BLaER1 treated with 17β-estradiol and CSF1 and Interleukin-3, amounts not matched to agents 10 nM and 100 nM (cell line): ENCODE measurements around the gene DNLZ.

Experiments
- H3K27ac ChIP-seq, 11 experiments: shearing (Covaris generic); formaldehyde crosslinking; 2 replicates each; pipeline ENCODE4 v1.8.1; 2022
- H3K27me3 ChIP-seq, 11 experiments: shearing (Covaris generic); formaldehyde crosslinking; 2 replicates each; pipeline ENCODE4 v1.8.1; 2022
- H3K36me3 ChIP-seq, 11 experiments: shearing (Covaris generic); formaldehyde crosslinking; 2 replicates each; pipeline ENCODE4 v1.8.1; 2022
- H3K4me1 ChIP-seq, 10 experiments: shearing (Covaris generic); formaldehyde crosslinking; 2 replicates each; pipeline ENCODE4 v1.8.1; 2022
- H3K4me2 ChIP-seq, 11 experiments: shearing (Covaris generic); formaldehyde crosslinking; 2 replicates each; pipeline ENCODE4 v1.8.1; 2022
- H3K4me3 ChIP-seq, 10 experiments: shearing (Covaris generic); formaldehyde crosslinking; 2 replicates each; pipeline ENCODE4 v1.8.1; 2022
- H3K9ac ChIP-seq, 11 experiments: shearing (Covaris generic); formaldehyde crosslinking; 2 replicates each; pipeline ENCODE4 v1.8.1; 2022
- H3K9me3 ChIP-seq, 11 experiments: shearing (Covaris generic); formaldehyde crosslinking; replicated peaks in 1 of 11; 2 replicates each; pipeline ENCODE4 v1.8.1; 2022
- H4K20me1 ChIP-seq, 11 experiments: shearing (Covaris generic); formaldehyde crosslinking; 2 replicates each; pipeline ENCODE4 v1.8.1; 2022
- Cebpa-rat ChIP-seq, 11 experiments: shearing (Covaris generic); IDR thresholded peaks; 2 replicates each; pipeline ENCODE4 v1.8.1; 2022

Gene DNLZ

DNA sequence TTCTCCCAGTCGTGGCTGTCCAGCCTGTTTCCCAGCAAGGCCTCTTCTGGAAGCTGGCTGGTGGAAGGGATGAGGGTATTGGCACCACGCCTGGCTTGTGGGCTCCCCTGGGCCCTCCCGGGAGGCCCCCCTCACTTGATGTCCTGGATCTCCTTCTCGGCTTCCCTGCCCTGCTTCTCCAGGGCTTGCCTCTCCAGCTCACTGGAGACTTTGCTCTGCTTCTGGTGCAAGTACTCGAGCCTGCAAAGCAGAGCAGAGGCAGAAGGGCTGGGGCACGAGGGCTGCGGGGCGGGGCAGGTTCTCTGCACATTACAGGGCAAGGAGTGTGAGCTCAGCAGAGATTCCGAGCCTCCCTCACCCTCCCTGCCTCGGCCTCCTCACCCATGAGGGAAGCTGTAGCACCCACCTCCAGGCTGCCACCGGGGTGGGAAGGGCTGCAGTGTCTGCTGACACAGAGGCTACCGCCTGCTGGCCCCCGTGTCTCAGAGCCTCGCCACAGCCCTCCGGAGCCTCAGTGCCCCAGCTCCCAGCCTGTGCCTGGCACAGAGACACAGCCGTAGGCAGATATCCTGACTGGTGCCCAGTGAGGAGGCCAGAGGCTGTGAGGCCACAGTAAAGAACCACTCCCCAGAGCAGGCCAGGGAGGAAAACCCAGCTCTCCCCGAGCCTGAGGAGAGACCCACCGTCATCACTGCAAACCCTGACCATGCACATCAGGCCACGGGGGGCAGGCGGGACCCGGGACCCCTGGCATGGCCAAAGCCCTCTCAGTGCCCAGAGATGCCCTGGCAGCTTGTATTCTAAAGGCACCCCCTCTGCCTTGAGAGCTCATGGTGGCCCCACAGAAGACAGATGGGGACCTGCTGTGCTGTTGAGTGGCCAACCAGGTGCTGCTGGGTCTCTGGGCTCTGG, 29.2 kb upstream of the DNLZ start:
- H3K27ac ChIP-seq: no peak overlapping the region
- no peaks in the 10 kb centered on the region for H3K27me3 ChIP-seq
- no peak overlapping the region for H3K4me3 ChIP-seq
- no peaks in the 10 kb centered on the region for H3K9me3 ChIP-seq
- peaks cover 87 to 97% (median 95%) of the 10 kb centered on the region in 11 experiments for H3K36me3 ChIP-seq
- peak overlapping the region in 3 of 11 experiments; percentile 15 to 18 (median 17); a peak in 2 of 22 replicates for H3K9ac ChIP-seq
- TF ChIP-seq Cebpa-rat (IDR thresholded peaks at IDR 0.05): no peak
- peaks cover 0 to 80% (median 61%) of the 10 kb centered on the region in 11 experiments; a peak in 18 of 22 replicates for H4K20me1 ChIP-seq
- peaks cover 0 to 9% (median 0%) of the 10 kb centered on the region in 10 experiments; a peak in 2 of 20 replicates for H3K4me1 ChIP-seq
- H3K4me2 ChIP-seq: no peak overlapping the region

DNA sequence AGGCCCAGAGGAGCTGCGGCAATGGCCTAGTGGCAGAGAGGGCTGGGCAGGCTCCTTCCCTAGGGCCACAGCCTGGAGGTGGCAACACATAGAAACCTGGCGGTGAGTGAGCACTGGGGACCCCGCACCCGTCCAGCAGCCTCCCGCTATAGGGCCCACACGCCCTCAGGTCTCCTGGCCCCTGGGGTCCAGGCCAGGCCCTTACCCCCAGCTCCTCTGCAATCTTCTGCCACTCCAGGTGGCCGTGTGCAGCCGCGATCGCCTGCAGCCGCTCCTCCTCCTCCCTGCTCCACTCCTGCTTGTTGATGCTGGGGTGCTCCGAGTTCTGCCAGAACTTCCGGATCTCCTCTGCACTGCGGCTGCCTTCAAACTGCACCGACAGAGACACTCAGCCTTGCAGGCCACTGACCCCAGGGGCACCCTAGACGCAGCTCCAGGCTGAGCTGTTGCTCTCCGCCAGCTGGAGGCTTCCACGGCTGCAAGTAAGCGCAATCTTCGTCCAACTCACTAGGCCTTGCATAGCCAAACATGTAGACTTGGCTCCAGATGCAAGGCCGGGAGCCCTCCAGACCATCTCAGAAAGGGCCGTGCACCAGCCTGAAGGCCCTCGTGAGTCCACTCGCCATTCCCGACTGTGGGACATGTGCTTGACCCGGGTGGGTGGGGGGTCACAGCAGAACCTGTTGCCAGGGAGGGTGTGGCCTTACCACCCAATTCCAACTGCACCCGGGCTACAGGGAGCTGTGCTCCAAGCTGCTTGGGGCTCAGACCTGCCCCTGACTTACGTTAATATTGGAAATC, 28.4 kb upstream of the DNLZ start:
- no peaks in the 10 kb centered on the region for H3K27me3 ChIP-seq
- no peaks in the 10 kb centered on the region for H3K9me3 ChIP-seq
- TF ChIP-seq Cebpa-rat (IDR thresholded peaks at IDR 0.05): no peak
- H3K9ac ChIP-seq: no peak overlapping the region; a peak in 2 of 22 replicates
- H3K27ac ChIP-seq: no peak overlapping the region
- no peak overlapping the region for H3K4me3 ChIP-seq
- H4K20me1 ChIP-seq: peaks cover 0 to 82% (median 57%) of the 10 kb centered on the region in 11 experiments; a peak in 18 of 22 replicates
- no peak overlapping the region for H3K4me2 ChIP-seq
- peaks cover 0 to 8% (median 0%) of the 10 kb centered on the region in 10 experiments; a peak in 1 of 20 replicates for H3K4me1 ChIP-seq
- peaks cover 92 to 100% (median 98%) of the 10 kb centered on the region in 11 experiments for H3K36me3 ChIP-seq

DNA sequence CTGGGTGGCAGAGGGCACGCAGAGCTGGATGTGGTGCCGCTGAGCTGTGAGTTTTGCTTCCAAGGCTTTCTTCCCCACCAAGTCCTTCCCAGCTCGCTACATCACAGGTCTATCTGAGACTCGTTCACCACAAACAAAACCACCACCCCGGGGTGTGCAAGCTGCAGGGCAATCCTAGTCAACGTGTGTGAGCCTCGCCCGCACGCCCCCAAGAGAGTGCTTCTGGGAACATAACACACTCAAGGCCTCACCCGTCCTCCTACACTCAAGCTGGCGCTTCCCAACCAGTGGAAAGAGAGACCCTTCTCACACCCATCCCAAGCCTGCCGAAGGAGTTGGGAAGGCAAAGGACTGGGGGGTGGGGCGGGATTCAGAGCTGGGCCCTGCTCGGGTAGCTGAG, 25.9 kb upstream of the DNLZ start:
- peaks cover 0 to 71% (median 44%) of the 10 kb centered on the region in 11 experiments; a peak in 19 of 22 replicates for H4K20me1 ChIP-seq
- H3K27me3 ChIP-seq: no peaks in the 10 kb centered on the region
- no peak for TF ChIP-seq Cebpa-rat (IDR thresholded peaks at IDR 0.05)
- no peaks in the 10 kb centered on the region for H3K9me3 ChIP-seq
- H3K4me2 ChIP-seq: no peak overlapping the region
- peaks cover 0 to 30% (median 13%) of the 10 kb centered on the region in 10 experiments; a peak in 16 of 20 replicates for H3K4me1 ChIP-seq
- H3K36me3 ChIP-seq: peaks cover 87 to 100% (median 98%) of the 10 kb centered on the region in 11 experiments
- H3K27ac ChIP-seq: no peak overlapping the region
- no peak overlapping the region for H3K4me3 ChIP-seq
- peak overlapping the region in 5 of 11 experiments; percentile 0 to 21 (median 9); a peak in 4 of 22 replicates for H3K9ac ChIP-seq

DNA sequence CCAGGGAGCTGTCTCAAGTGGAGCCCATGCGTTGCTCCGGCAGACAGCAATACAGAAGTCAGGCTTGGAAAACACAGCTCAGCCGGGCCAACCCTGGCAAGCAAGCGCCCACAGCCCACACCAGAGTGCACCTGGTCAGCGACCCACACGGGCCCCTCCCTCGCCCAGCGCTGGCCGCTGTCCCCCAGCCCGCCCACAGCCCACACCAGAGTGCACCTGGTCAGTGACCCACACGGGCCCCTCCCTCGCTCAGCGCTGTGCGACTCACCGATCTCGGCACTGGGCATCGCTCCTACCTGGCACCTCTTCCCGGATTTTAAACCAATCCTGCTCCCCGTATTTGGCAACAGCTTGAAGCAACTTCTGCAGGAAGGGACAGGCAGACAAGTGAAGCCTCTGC, 23.7 kb upstream of the DNLZ start:
- Histone ChIP-seq H3K27me3 (no peaks in the 10 kb centered on the region), H3K9me3 (no peaks in the 10 kb centered on the region), H3K36me3 (peaks cover 87 to 100% (median 98%) of the 10 kb centered on the region in 11 experiments), H3K4me1 (peaks cover 0 to 30% (median 14%) of the 10 kb centered on the region in 10 experiments; a peak in 16 of 20 replicates), H4K20me1 (peaks cover 0 to 73% (median 53%) of the 10 kb centered on the region in 11 experiments; a peak in 19 of 22 replicates), H3K9ac (no peak overlapping the region), H3K4me3 (no peak overlapping the region), H3K4me2 (no peak overlapping the region), H3K27ac (no peak overlapping the region)
- no peak for TF ChIP-seq Cebpa-rat (IDR thresholded peaks at IDR 0.05)

DNA sequence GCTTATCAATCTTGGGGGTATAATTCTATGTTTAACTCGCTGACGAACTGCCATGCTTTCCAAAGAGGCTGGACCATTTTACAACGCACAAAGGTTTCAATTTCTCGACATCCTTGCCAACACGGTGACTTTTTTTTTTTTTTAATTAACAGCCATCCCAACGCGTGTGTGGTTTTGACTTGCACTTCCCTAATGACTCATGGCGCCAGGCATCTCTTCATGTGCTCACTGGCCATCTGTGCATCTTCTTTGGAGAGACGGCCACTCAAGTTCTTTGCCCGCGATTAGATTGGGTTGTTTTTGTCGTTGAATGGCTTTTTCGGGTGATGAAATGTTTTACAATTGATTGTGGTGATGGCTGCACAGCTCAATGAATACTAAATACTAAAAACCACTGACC, 22.5 kb upstream of the DNLZ start:
- H3K4me1 ChIP-seq: peaks cover 0 to 30% (median 14%) of the 10 kb centered on the region in 10 experiments; a peak in 16 of 20 replicates
- H3K4me3 ChIP-seq: no peak overlapping the region
- no peaks in the 10 kb centered on the region for H3K27me3 ChIP-seq
- H4K20me1 ChIP-seq: peaks cover 0 to 69% (median 45%) of the 10 kb centered on the region in 11 experiments; a peak in 18 of 22 replicates
- H3K36me3 ChIP-seq: peaks cover 87 to 100% (median 98%) of the 10 kb centered on the region in 11 experiments
- H3K9me3 ChIP-seq: no peaks in the 10 kb centered on the region
- peak overlapping the region in 3 of 11 experiments; percentile 6 to 21 (median 17); a peak in 1 of 22 replicates for H3K4me2 ChIP-seq
- no peak overlapping the region for H3K27ac ChIP-seq
- no peak for TF ChIP-seq Cebpa-rat (IDR thresholded peaks at IDR 0.05)
- H3K9ac ChIP-seq: no peak overlapping the region

DNA sequence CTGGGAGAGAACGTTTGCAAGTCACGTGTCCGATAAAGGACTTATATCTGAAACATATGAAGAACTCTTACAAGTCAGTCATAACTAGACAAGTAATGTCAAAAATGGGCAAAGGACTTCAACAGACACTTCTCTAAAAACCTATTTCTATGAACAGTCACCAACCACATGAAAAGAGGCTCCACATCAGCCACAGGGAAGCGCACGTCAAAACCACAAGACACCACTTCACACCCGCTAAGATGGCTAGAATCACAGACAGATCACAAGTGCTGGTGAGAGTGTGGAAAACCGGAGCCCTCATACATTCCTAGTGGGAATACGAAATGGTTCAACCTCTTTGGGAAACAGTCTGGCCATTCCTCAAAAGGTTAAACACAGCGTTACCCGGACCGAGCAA, 21.5 kb upstream of the DNLZ start:
- Histone ChIP-seq H3K36me3 (peaks cover 89 to 100% (median 98%) of the 10 kb centered on the region in 11 experiments), H3K4me2 (peak overlapping the region in 9 of 11 experiments; percentile 0 to 34 (median 27); a peak in 10 of 22 replicates), H3K4me3 (no peak overlapping the region), H3K4me1 (peaks cover 0 to 30% (median 14%) of the 10 kb centered on the region in 10 experiments; a peak in 16 of 20 replicates), H3K27ac (no peak overlapping the region), H3K27me3 (no peaks in the 10 kb centered on the region), H4K20me1 (peaks cover 0 to 76% (median 44%) of the 10 kb centered on the region in 11 experiments; a peak in 18 of 22 replicates), H3K9ac (no peak overlapping the region), H3K9me3 (no peaks in the 10 kb centered on the region)
- no peak for TF ChIP-seq Cebpa-rat (IDR thresholded peaks at IDR 0.05)

DNA sequence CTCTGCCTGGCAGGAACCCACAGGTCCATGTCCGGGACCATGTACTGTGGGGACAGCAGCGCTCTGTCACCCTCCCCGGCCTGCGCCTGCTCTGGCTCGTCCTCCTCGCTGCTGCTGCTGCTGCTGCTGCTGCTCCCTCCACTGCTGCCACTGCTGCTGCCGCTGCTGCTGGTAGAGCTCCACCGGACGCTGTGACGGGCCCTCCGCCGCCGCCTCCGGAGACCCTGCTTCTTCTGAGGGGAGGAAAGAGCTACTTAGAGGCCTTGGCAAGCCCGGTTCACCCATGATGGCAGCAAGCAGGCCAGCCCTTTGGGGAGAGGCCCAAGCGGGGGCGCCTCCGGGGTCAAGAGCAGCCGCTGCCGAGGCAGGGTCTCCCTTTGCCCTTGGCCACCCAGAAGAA, 19.9 kb upstream of the DNLZ start:
- Histone ChIP-seq H3K27me3 (no peaks in the 10 kb centered on the region), H3K27ac (no peak overlapping the region), H3K4me1 (peaks cover 0 to 22% (median 14%) of the 10 kb centered on the region in 10 experiments; a peak in 16 of 20 replicates), H3K4me3 (no peak overlapping the region), H3K9me3 (no peaks in the 10 kb centered on the region), H3K4me2 (no peak overlapping the region), H3K9ac (0 out of 22 replicates have a peak overlapping the region, but pooled peaks of 1 of the 11 experiments have one; percentile 22), H3K36me3 (peaks cover 88 to 100% (median 96%) of the 10 kb centered on the region in 11 experiments), H4K20me1 (peaks cover 0 to 74% (median 39%) of the 10 kb centered on the region in 11 experiments; a peak in 17 of 22 replicates)
- no peak for TF ChIP-seq Cebpa-rat (IDR thresholded peaks at IDR 0.05)

DNA sequence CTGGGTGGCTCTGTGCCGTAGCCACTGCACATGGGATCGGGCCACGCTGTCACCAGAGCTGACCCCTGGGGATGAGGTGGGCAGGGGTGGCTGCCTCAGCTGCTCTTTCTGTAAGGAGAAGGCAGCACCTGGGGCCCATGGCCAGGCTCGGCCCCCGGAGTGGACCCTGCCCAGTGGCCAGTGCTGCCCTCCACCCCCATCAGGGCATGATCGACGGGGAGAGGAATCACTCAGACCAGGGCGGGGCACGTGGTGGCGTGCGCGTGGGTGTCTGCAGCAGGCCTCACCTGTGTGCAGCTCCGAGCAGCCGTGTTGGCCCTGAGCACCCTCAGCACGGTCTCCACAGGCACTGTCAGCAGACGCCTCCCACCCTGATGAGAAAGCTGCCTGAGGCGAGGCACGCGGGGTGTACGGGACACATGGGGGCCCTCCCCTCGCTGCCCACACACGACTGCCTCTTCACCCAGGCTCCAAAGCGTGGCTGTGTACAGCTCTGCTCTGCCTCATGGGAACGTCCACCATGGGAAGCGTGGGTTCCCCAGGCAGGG, 18.5 kb upstream of the DNLZ start:
- no peak overlapping the region for H3K9ac ChIP-seq
- no peak for TF ChIP-seq Cebpa-rat (IDR thresholded peaks at IDR 0.05)
- H3K4me2 ChIP-seq: no peak overlapping the region
- H3K27ac ChIP-seq: no peak overlapping the region
- no peaks in the 10 kb centered on the region for H3K27me3 ChIP-seq
- H3K4me1 ChIP-seq: peaks cover 13 to 35% (median 24%) of the 10 kb centered on the region in 10 experiments
- no peak overlapping the region for H3K4me3 ChIP-seq
- no peaks in the 10 kb centered on the region for H3K9me3 ChIP-seq
- H3K36me3 ChIP-seq: peaks cover 82 to 99% (median 92%) of the 10 kb centered on the region in 11 experiments
- peaks cover 0 to 78% (median 45%) of the 10 kb centered on the region in 11 experiments; a peak in 17 of 22 replicates for H4K20me1 ChIP-seq
